HepG2 (cell line): ENCODE measurements around the gene PXMP2. TPM values are rescaled to one million over a fixed set of nuclear protein-coding genes. Genes with fewer than 3 reads are reported as not detected.

ENCODE experiments used
- ATAC-seq: fragments of 200-7000 bp; cut with Tn5 transposase; 3 replicates; pipeline ENCODE4 v1.9.1; 2020; ENCODE audit warnings: mild to moderate bottlenecking, moderate library complexity
- BruUV-seq: library from RNA; stranded (reverse); fragments of 400-500 nt; replicated peaks from 2 replicates; lab custom pipeline; 2021; lab: Mats Ljungman, UMichigan
- CTCF ChIA-PET: fragments of 300-600 bp; formaldehyde crosslinking; extraction: SDS; loops from one replicate; lab custom pipeline; 2021; ENCODE audit warnings: low total read pairs, inconsistent platforms, low intra/inter-chr PET ratio; lab: Yijun Ruan, JAX
- POLR2A ChIA-PET: fragments of 350-600 bp; sonication (Branson Sonifier 250); formaldehyde crosslinking; loops from one replicate; lab custom pipeline; 2020; ENCODE audit warnings: antibody characterized with exemption, inconsistent platforms; lab: Yijun Ruan, JAX
- DNase-seq: peaks from one replicate; pipeline ENCODE4 v3.0.0-alpha.2; 2015; ENCODE audit warnings: low spot score
- FAIRE-seq: peaks from 3 replicates; lab custom pipeline; 2011; peaks lifted over from hg19 to GRCh38; lab: Jason Lieb, UNC
- H2AFZ ChIP-seq: one replicate; pipeline ENCODE4 v1.6.1; 2011; ENCODE audit warnings: low read length, inconsistent platforms
- H3K27ac ChIP-seq: fragments of 300-600 bp; 3 replicates; pipeline ENCODE4 v1.8.0; 2011; ENCODE audit warnings: mixed run types, mild to moderate bottlenecking, mixed read lengths, low read length, inconsistent platforms; ENCODE audit not compliant: insufficient read depth; ENCODE audit errors: extremely low read length
- H3K27me3 ChIP-seq, 2 experiments: fragments of 200-600 bp in 1 of 2; 2 replicates in 1 of 2; 3 replicates in 1 of 2; pipeline versions ENCODE4 v1.6.0 to v1.8.0; 2011; ENCODE audit warnings: low read length in 2 of 2, mild to moderate bottlenecking in 2 of 2, moderate library complexity in 2 of 2, inconsistent platforms in 1 of 2; ENCODE audit not compliant: insufficient read depth in 2 of 2, control insufficient read depth in 1 of 2
- H3K36me3 ChIP-seq, 2 experiments: fragments of 200-600 bp in 1 of 2; replicated peaks in 1 of 2; 2 replicates in 1 of 2; 3 replicates in 1 of 2; pipeline versions ENCODE4 v1.5.1 to v1.8.0; 2011; ENCODE audit warnings: low read length in 2 of 2, inconsistent platforms in 1 of 2; ENCODE audit not compliant: insufficient read depth in 2 of 2, control insufficient read depth in 1 of 2
- H3K4me1 ChIP-seq: 2 replicates; pipeline ENCODE4 v1.5.1; 2012; ENCODE audit warnings: low read length, inconsistent platforms; ENCODE audit not compliant: insufficient read depth
- H3K4me2 ChIP-seq: 2 replicates; pipeline ENCODE4 v1.6.0; 2011; ENCODE audit warnings: low read depth, low read length, inconsistent platforms
- H3K4me3 ChIP-seq, 3 experiments: fragments of 200-600 bp in 1 of 3; sonication (generic), shearing (Covaris generic) in 1 of 3; replicated peaks in 1 of 3; 2 replicates each; pipeline ENCODE4 v1.5.1; 2011 to 2016; ENCODE audit warnings: low read length in 3 of 3, inconsistent platforms in 2 of 3, low read depth in 2 of 3, mild to moderate bottlenecking in 2 of 3, control low read depth in 1 of 3, mixed read lengths in 1 of 3; ENCODE audit not compliant: insufficient read depth in 1 of 3
- H3K79me2 ChIP-seq: one replicate; pipeline ENCODE4 v1.6.1; 2011; ENCODE audit warnings: low read length, inconsistent platforms; ENCODE audit not compliant: insufficient read depth
- H3K9ac ChIP-seq: 2 replicates; pipeline ENCODE4 v1.6.0; 2011; ENCODE audit warnings: mild to moderate bottlenecking, low read depth, low read length, inconsistent platforms; ENCODE audit not compliant: insufficient read depth
- H3K9me3 ChIP-seq: 2 replicates; pipeline ENCODE4 v1.5.1; 2012; ENCODE audit warnings: mild to moderate bottlenecking, low read length
- H4K20me1 ChIP-seq: 2 replicates; pipeline ENCODE4 v1.6.0; 2011; ENCODE audit warnings: inconsistent platforms, mild to moderate bottlenecking, low read length, moderate library complexity; ENCODE audit not compliant: insufficient read depth
- KLF6 ChIP-seq: IDR thresholded peaks from 2 replicates; pipeline ENCODE4 v1.8.0; 2016; ENCODE audit warnings: missing biosample characterization, missing genetic modification reagents
- PAX8 ChIP-seq: sonication (generic); formaldehyde crosslinking; IDR thresholded peaks from 2 replicates; pipeline ENCODE4 v1.8.0; 2022; ENCODE audit warnings: mild to moderate bottlenecking, missing genetic modification reagents, borderline replicate concordance
- PHF21A ChIP-seq: sonication (generic); formaldehyde crosslinking; IDR thresholded peaks from 2 replicates; pipeline ENCODE4 v1.5.0; 2020; ENCODE audit warnings: mild to moderate bottlenecking, missing genetic modification reagents
- PPARG ChIP-seq: conservative IDR thresholded peaks from 2 replicates; pipeline ENCODE4 v1.6.1; 2016; ENCODE audit warnings: missing biosample characterization, missing genetic modification reagents
- SP5 ChIP-seq: IDR thresholded peaks from 2 replicates; pipeline ENCODE4 v1.6.1; 2016; ENCODE audit warnings: low read depth, borderline replicate concordance
- ZNF414 ChIP-seq: sonication (generic); formaldehyde crosslinking; IDR thresholded peaks from 2 replicates; pipeline ENCODE4 v1.5.0; 2020; ENCODE audit warnings: missing genetic modification reagents
- ZNF646 ChIP-seq: sonication (generic); formaldehyde crosslinking; IDR thresholded peaks from 2 replicates; pipeline ENCODE4 v1.9.0; 2021; ENCODE audit warnings: mild to moderate bottlenecking, missing genetic modification reagents
- WGBS: methylation state at CpG from one replicate; pipeline ENCODE4 v1.1.6; 2017; ENCODE audit warnings: low lambda C conversion rate; 5-methylcytosine and 5-hydroxymethylcytosine counted together
- in situ Hi-C: cut with HindIII; loops from 2 replicates; pipeline ENCODE4 v1.10.0; 2017; ENCODE audit warnings: low pct_unique_long_range_greater_than_20kb; ENCODE audit not compliant: extremely low pct_ligation_motif_present
- intact Hi-C: fragments of 100-400 bp; cut with micrococcal nuclease; formaldehyde crosslinking; loops from one replicate; pipeline ENCODE4 v1.10.0; 2022; ENCODE audit not compliant: unreplicated experiment
- polyA plus RNA-seq, 8 experiments: library from polyadenylated mRNA; depleted of rRNA in 3 of 8; stranded (reverse) in 7 of 8; unstranded in 1 of 8; fragments of >200 nt; fragmentation: Illumina TruSeq in 4 of 8; extraction: Trizol in 4 of 8; gene quantifications; 2 replicates each; pipeline versions ENCODE4 v1.2.1 to v1.2.3, GENCODE V29; 2011 to 2016; ENCODE audit warnings: low read depth in 4 of 8, missing spikeins in 1 of 8, mixed read lengths in 1 of 8; ENCODE audit not compliant: insufficient read depth in 1 of 8
- total RNA-seq, 5 experiments: library from RNA; depleted of rRNA; stranded (reverse); fragments of >200 nt; fragmentation: Illumina TruSeq; extraction: Trizol; gene quantifications; 2 replicates each; pipeline ENCODE4 v1.2.3, GENCODE V29; 2016; ENCODE audit warnings: low read depth in 1 of 5

The PXMP2 gene
- total and polyA plus RNA-seq, 2 of the 13 experiments (the other 11 are each of a cell fraction or from before 2014, with no cell fraction given): 25.5 to 42.9 TPM

- intact Hi-C loops: no loop called here
- H3K79me2 ChIP-seq: peaks cover 17% of the 10 kb centered on the region
- no peaks in the 10 kb centered on the region for H3K27me3 ChIP-seq
- no peaks in the 10 kb centered on the region for H3K9me3 ChIP-seq
- no peak for FAIRE-seq
- H3K4me1 ChIP-seq: no peaks in the 10 kb centered on the region
- ChIA-PET POLR2A (interaction anchor here (0.6 kb wide), 1 partner anchor 74 kb away, joined by 5 read pairs; no protein-coding TSS in a partner anchor), CTCF (no interaction called here)
- TF ChIP-seq SP5 (CRISPR knock-in tag) (no peak), PHF21A (CRISPR knock-in tag) (no peak), ZNF414 (CRISPR knock-in tag) (no peak), ZNF646 (no peak), KLF6 (CRISPR knock-in tag) (no peak), PAX8 (no peak), PPARG (CRISPR knock-in tag) (no peak)
- no TSS peak for BruUV-seq
- no peak overlapping the region for H3K4me2 ChIP-seq
- H2AFZ ChIP-seq: no peak overlapping the region
- H3K36me3 ChIP-seq: peaks cover 23 to 77% of the 10 kb centered on the region in 2 experiments
- in situ Hi-C loops: no loop called here
- no peak for ATAC-seq
- H4K20me1 ChIP-seq: no peaks in the 10 kb centered on the region
- no peak overlapping the region for H3K9ac ChIP-seq
- no peak overlapping the region for H3K4me3 ChIP-seq
- no peak for DNase-seq
- 98% methylated on average over 14 of the region's 14 CpGs for WGBS
- no peak overlapping the region for H3K27ac ChIP-seq
These were observed 11.5 kb upstream of the PXMP2 start for GRCh38 chr12:132675757-132676432.
